ENCODE data around the gene SLC1A2. TPM values are rescaled to one million over a fixed set of nuclear protein-coding genes. Genes with fewer than 3 reads are reported as not detected.

SLC1A2 gene
- total RNA-seq, 1 experiment from 2014 or later: 0.25 TPM

DNA sequence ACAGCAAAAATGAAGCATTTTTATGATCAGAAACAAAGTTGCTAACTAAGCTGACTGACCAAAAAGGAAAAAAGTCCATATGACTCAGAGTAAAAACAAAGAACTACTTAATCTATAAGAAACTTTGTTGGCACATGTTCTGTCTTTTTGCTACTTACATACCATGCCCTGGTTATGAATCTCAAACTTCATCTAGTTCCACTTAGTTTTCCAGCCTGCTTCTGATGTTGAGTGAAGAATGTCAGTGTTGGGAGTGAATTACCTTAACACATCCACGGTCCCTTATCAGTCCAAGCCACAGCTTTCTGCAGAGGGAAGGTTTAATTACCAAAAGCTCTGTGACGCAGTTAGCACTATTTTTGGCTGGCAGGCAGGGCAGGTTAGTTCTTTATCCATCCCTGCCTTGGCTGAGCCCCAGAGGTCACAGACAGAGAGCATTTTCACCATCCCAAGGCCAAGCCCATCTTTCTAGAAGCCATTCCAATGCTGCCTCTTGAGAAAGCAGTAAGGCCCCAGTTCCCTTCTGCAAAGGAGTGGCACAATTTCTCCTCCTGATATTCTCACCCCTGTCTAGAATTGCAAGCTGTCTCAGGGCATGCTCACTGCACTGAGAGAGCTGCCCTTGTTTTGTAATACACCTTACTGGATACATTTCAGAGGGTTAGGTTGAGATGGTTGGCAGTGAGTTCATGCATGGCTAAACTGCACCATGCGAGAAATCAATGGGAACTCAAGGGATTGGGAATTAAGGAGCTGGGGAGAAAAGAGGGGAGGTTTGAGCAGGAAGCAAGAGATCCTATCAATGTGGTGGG is 67.1 kb downstream of the SLC1A2 start (continued):
- TF ChIP-seq, protein P1, sequence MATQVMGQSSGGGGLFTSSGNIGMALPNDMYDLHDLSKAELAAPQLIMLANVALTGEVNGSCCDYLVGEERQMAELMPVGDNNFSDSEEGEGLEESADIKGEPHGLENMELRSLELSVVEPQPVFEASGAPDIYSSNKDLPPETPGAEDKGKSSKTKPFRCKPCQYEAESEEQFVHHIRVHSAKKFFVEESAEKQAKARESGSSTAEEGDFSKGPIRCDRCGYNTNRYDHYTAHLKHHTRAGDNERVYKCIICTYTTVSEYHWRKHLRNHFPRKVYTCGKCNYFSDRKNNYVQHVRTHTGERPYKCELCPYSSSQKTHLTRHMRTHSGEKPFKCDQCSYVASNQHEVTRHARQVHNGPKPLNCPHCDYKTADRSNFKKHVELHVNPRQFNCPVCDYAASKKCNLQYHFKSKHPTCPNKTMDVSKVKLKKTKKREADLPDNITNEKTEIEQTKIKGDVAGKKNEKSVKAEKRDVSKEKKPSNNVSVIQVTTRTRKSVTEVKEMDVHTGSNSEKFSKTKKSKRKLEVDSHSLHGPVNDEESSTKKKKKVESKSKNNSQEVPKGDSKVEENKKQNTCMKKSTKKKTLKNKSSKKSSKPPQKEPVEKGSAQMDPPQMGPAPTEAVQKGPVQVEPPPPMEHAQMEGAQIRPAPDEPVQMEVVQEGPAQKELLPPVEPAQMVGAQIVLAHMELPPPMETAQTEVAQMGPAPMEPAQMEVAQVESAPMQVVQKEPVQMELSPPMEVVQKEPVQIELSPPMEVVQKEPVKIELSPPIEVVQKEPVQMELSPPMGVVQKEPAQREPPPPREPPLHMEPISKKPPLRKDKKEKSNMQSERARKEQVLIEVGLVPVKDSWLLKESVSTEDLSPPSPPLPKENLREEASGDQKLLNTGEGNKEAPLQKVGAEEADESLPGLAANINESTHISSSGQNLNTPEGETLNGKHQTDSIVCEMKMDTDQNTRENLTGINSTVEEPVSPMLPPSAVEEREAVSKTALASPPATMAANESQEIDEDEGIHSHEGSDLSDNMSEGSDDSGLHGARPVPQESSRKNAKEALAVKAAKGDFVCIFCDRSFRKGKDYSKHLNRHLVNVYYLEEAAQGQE (IDR thresholded peaks at IDR 0.05; ENCODE audit: low read depth): no peak
- TF ChIP-seq SRF (IDR thresholded peaks at IDR 0.05; ENCODE audit: low read depth) (no peak), RAD21 (IDR thresholded peaks at IDR 0.05; ENCODE audit: low read depth) (no peak)

- no peak overlapping the region for H3K27ac ChIP-seq (ENCODE audit: low read depth, low read length)
- no peak for TF ChIP-seq EZH2 (IDR thresholded peaks at IDR 0.05)
- TF ChIP-seq MAX (IDR thresholded peaks at IDR 0.05): no peak
- no peak for TF ChIP-seq SIN3A (IDR thresholded peaks at IDR 0.05; ENCODE audit: low read depth)
- no peak for TF ChIP-seq FOSL1 (IDR thresholded peaks at IDR 0.05; ENCODE audit: low read depth)
- no peak for TF ChIP-seq POLR2AphosphoS5 (IDR thresholded peaks at IDR 0.05; ENCODE audit: low read depth, low read length)
- no peak for TF ChIP-seq JUND (IDR thresholded peaks at IDR 0.05)
- TF ChIP-seq ELF1 (IDR thresholded peaks at IDR 0.05; ENCODE audit: borderline replicate concordance, low read depth): no peak
- intact Hi-C loops (cut with micrococcal nuclease): no loop called here
- no peaks in the 10 kb centered on the region for H3K36me3 ChIP-seq (ENCODE audit: control insufficient read depth in 1 of 2, insufficient read depth in 2 of 2, low read length in 2 of 2)
- H3K4me1 ChIP-seq (ENCODE audit: control insufficient read depth in 1 of 2, insufficient read depth in 2 of 2, low read length in 2 of 2): no peaks in the 10 kb centered on the region
- ATAC-seq: no peak
- no peaks in the 10 kb centered on the region for H3K27me3 ChIP-seq (ENCODE audit: insufficient read depth, low read length)
- H2AFZ ChIP-seq (ENCODE audit: low read depth, low read length, poor library complexity, severe bottlenecking): no peak overlapping the region
- CTCF ChIA-PET: no interaction called here
- BruUV-seq (replicated peaks): no TSS peak
- H3K9me3 ChIP-seq (ENCODE audit: control insufficient read depth in 1 of 2, insufficient read depth in 1 of 2, low read depth in 1 of 2, low read length in 2 of 2): no peaks in the 10 kb centered on the region
- no peaks in the 10 kb centered on the region for H3K9me2 ChIP-seq (ENCODE audit: insufficient read depth)
- no peak overlapping the region for H3K4me2 ChIP-seq (ENCODE audit: low read length)
- POLR2A ChIA-PET: no interaction called here
- H3K4me3 ChIP-seq (replicated peaks in 1 of 2; ENCODE audit: low read depth in 1 of 2, low read length in 2 of 2): no peak overlapping the region
- RAD21 ChIA-PET (ENCODE audit: low non-redundant PET in 1 of 2, low total read pairs in 2 of 2, uncharacterized antibody in 2 of 2, unreplicated experiment in 2 of 2): no interaction called here
- H4K20me1 ChIP-seq (ENCODE audit: insufficient read depth): no peaks in the 10 kb centered on the region
- DNase-seq (ENCODE audit: low read depth, low spot score): no peak
- H3K9ac ChIP-seq (ENCODE audit: low read length): no peak overlapping the region
- no peaks in the 10 kb centered on the region for H3K79me2 ChIP-seq (ENCODE audit: insufficient read depth, low read length)
Measured at GRCh38 chr11:35349897-35350296, 69.5 kb downstream of the SLC1A2 start.

Measured in HCT116 (cell line).